Loucy (cell line): Measurements from ENCODE around the gene PRSS57.

ENCODE experiments used
- H2AFZ ChIP-seq: fragments of 200-600 bp; sonication (generic); 2 replicates; pipeline ENCODE4 v1.6.0; 2016; ENCODE audit warnings: antibody characterized with exemption, mild to moderate bottlenecking, low read length, moderate library complexity
- H3F3A ChIP-seq: fragments of 200-600 bp; 2 replicates; pipeline ENCODE4 v1.6.0; 2016; ENCODE audit warnings: antibody characterized with exemption, low read depth, mild to moderate bottlenecking
- H3K27me3 ChIP-seq: fragments of 200-600 bp; sonication (generic); 2 replicates; pipeline ENCODE4 v1.6.1; 2014; ENCODE audit warnings: low read length, mild to moderate bottlenecking; ENCODE audit not compliant: insufficient read depth, poor library complexity, severe bottlenecking
- H3K36me3 ChIP-seq: fragments of 200-600 bp; sonication (generic); 2 replicates; pipeline ENCODE4 v1.6.1; 2016; ENCODE audit warnings: low read length; ENCODE audit not compliant: insufficient read depth
- H3K4me1 ChIP-seq: fragments of 200-600 bp; sonication (generic); 2 replicates; pipeline ENCODE4 v1.5.1; 2014; ENCODE audit warnings: low read length, mild to moderate bottlenecking; ENCODE audit not compliant: insufficient read depth, poor library complexity, severe bottlenecking
- H3K4me2 ChIP-seq: fragments of 200-600 bp; sonication (generic); 2 replicates; pipeline ENCODE4 v1.6.0; 2014; ENCODE audit warnings: antibody characterized with exemption, low read length, low read depth, mild to moderate bottlenecking; ENCODE audit not compliant: poor library complexity, severe bottlenecking
- H3K4me3 ChIP-seq: fragments of 200-600 bp; sonication (generic); 2 replicates; pipeline ENCODE4 v1.5.1; 2014; ENCODE audit warnings: low read length, mild to moderate bottlenecking, mixed read lengths; ENCODE audit not compliant: poor library complexity, severe bottlenecking
- H3K79me2 ChIP-seq: fragments of 200-600 bp; sonication (generic); 2 replicates; pipeline ENCODE4 v1.6.1; 2014; ENCODE audit warnings: low read length; ENCODE audit not compliant: insufficient read depth
- H3K9ac ChIP-seq: fragments of 200-600 bp; sonication (generic); 2 replicates; pipeline ENCODE4 v1.6.0; 2014; ENCODE audit warnings: mild to moderate bottlenecking, low read depth, low read length, moderate library complexity; ENCODE audit not compliant: poor library complexity, severe bottlenecking
- H3K9me2 ChIP-seq: fragments of 200-600 bp; sonication (generic); replicated peaks from 2 replicates; pipeline ENCODE4 v1.6.1; 2016; ENCODE audit warnings: low read depth, low read length, mixed read lengths
- H3K9me3 ChIP-seq: fragments of 200-600 bp; sonication (generic); 2 replicates; pipeline ENCODE4 v1.6.1; 2014; ENCODE audit warnings: mild to moderate bottlenecking, antibody characterized with exemption, low read length, low read depth; ENCODE audit not compliant: insufficient read depth
- H4K20me1 ChIP-seq: fragments of 200-600 bp; sonication (generic); 2 replicates; pipeline ENCODE4 v1.6.0; 2014; ENCODE audit warnings: antibody characterized with exemption, low read length, mild to moderate bottlenecking; ENCODE audit not compliant: insufficient read depth, poor library complexity, severe bottlenecking
- EZH2phosphoT487 ChIP-seq: fragments of 200-600 bp; IDR thresholded peaks from 2 replicates; pipeline ENCODE4 v1.6.1; 2018; ENCODE audit warnings: antibody characterized with exemption, mild to moderate bottlenecking, moderate library complexity, borderline replicate concordance
- TF ChIP-seq, protein P1 (sequence below): fragments of 200-600 bp; sonication (generic); conservative IDR thresholded peaks from 2 replicates; pipeline ENCODE4 v1.5.1; 2014; ENCODE audit warnings: mild to moderate bottlenecking, antibody characterized with exemption, low read length

Gene PRSS57

DNA sequence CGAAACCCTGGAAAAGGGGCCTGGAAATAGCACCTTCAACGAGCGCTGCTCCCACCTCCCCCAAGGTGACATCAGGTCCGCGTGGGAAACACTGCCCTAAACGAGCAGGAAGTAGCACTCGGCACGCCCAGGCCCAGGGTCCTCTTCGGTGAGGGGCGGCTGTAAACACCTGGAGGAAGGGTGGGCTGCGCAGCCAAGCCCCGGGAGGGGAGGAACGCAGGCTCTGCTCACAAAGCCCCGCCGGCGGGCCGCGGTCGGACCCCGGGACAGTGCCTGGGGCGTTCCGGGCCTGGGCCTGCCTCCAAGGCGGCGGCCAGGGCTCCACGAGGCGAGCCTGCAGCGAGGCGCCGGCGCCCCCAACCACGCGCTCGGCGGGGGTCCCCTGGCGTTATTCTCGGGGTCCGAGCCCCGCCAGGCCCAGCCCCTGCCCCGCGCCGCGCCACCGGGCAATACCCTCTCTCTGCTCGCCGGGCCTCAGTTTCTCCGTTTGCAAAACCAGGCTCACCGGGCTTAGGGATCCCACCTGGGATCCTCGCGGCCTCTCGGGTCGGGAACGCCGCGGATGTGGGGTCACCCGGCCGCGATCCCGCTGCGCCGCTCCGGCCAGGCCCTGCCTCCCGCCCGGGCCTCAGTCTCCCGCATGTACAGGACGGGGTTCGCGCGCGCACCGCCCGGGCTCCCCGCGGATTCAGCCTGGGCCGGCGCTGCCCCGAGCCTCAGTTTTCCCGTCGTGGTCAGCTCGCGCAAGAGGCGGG is 32.9 kb downstream of the PRSS57 start:
- H4K20me1 ChIP-seq, result peaks cover 54% of the 10 kb centered on the region
- no peak for TF ChIP-seq EZH2phosphoT487
- TF ChIP-seq, protein P1, sequence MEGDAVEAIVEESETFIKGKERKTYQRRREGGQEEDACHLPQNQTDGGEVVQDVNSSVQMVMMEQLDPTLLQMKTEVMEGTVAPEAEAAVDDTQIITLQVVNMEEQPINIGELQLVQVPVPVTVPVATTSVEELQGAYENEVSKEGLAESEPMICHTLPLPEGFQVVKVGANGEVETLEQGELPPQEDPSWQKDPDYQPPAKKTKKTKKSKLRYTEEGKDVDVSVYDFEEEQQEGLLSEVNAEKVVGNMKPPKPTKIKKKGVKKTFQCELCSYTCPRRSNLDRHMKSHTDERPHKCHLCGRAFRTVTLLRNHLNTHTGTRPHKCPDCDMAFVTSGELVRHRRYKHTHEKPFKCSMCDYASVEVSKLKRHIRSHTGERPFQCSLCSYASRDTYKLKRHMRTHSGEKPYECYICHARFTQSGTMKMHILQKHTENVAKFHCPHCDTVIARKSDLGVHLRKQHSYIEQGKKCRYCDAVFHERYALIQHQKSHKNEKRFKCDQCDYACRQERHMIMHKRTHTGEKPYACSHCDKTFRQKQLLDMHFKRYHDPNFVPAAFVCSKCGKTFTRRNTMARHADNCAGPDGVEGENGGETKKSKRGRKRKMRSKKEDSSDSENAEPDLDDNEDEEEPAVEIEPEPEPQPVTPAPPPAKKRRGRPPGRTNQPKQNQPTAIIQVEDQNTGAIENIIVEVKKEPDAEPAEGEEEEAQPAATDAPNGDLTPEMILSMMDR, result no peak
- H3K4me2 ChIP-seq, result peak overlapping the region; percentile 100

DNA sequence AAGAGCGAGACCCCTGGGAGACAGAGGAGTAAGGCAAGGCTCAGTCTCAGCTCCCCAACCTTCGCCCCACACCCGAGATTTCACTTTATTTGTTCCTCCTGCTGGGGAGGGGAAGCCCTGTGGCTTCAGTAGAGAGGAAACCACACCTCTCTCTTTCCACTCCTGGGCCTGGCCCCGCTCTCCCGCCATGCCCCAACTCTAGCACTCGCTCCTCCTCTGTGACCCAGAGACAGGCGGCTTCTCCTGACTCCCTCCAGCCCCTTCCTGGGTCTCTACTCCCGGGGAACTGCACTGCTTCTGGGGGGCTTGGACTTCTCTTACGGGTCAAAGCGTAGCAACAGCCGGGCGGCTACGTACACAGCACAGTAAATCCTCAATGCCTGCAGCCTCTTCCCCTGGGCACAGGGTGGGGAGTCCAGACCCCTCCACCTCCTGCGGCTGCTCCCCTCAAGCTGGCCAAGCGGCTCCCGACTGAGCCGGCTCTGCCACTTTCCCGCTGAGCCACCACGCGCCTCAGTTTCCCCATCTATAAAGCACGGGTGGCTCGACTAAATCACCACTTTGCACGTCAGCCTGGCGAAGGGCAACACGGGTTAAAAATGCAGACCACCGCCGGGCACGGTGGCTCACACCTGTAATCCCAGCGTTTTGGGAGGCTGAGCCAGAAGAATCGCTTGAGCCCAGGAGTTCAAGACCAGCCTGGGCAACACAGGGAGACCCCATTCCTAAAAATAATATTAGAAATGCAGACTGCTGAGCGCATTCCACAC is 33.6 kb downstream of the PRSS57 start:
- peak overlapping the region; percentile 100 for H3K4me2 ChIP-seq

More for the DNA sequence above, 32.9 kb downstream of the PRSS57 start:
- Histone ChIP-seq H3K79me2 (peaks cover 56% of the 10 kb centered on the region), H3K9me2 (no peaks in the 10 kb centered on the region), H3K4me1 (peaks cover 24% of the 10 kb centered on the region), H2AFZ (no peak overlapping the region), H3K4me3 (peak overlapping the region; percentile 100), H3K9ac (peak overlapping the region; percentile 91), H3K27me3 (peaks cover 7% of the 10 kb centered on the region), H3K36me3 (no peaks in the 10 kb centered on the region; the same call in 1 of the 2 replicates), H3K9me3 (no peaks in the 10 kb centered on the region), H3F3A (no peaks in the 10 kb centered on the region)

DNA sequence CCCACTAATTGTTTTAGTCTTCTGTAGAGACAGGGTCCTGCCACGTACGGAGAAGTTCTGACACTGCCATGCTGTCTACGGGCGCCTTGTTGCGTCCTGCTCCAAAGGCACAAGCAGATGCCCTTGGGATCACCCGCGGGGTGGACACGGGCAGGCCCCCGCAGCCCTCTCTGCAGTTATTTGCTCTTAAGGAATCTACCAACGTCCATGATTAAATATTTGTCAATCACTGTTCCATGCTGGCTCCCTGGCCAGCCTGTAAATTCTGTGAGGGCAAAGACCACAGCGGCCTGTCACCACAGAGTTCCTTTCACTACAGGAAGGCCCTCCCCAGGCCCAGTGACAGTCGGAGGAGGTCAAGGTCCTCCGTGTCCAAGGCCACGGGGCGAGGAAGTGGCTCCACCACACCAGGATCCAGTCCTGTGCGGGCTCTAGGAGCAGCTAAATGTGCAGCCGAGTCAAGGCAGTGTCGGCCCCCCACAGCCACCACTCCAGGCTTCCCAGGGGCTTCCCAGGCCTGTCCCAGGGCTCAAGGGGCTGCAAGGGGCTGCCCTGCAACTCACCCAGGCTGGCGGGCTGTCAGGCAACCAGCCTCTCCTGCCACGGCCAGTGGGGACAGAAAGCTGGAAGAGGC is 34.3 kb downstream of the PRSS57 start:
- Histone ChIP-seq H3K79me2 (peaks cover 71% of the 10 kb centered on the region), H4K20me1 (peaks cover 64% of the 10 kb centered on the region), H3K27me3 (peaks cover 7% of the 10 kb centered on the region), H2AFZ (no peak overlapping the region), H3K4me2 (peak overlapping the region; percentile 100), H3K9me3 (no peaks in the 10 kb centered on the region), H3K4me1 (peaks cover 24% of the 10 kb centered on the region), H3F3A (no peaks in the 10 kb centered on the region), H3K4me3 (peak overlapping the region; percentile 100), H3K36me3 (no peaks in the 10 kb centered on the region; the same call in 1 of the 2 replicates), H3K9ac (peak overlapping the region; percentile 91), H3K9me2 (no peaks in the 10 kb centered on the region)
- TF ChIP-seq, protein P1, result no peak
- no peak for TF ChIP-seq EZH2phosphoT487

More for the DNA sequence above, 33.6 kb downstream of the PRSS57 start:
- Histone ChIP-seq H3F3A (no peaks in the 10 kb centered on the region), H4K20me1 (peaks cover 61% of the 10 kb centered on the region), H3K9me3 (no peaks in the 10 kb centered on the region), H3K9ac (peak overlapping the region; percentile 91), H2AFZ (no peak overlapping the region), H3K27me3 (peaks cover 7% of the 10 kb centered on the region), H3K4me3 (peak overlapping the region; percentile 100), H3K36me3 (no peaks in the 10 kb centered on the region; the same call in 1 of the 2 replicates), H3K4me1 (peaks cover 24% of the 10 kb centered on the region), H3K9me2 (no peaks in the 10 kb centered on the region), H3K79me2 (peaks cover 64% of the 10 kb centered on the region)
- no peak for TF ChIP-seq EZH2phosphoT487
